GM19395 (cell line): Measurements from ENCODE around the gene CD300E.

Experiments used
- ATAC-seq: cut with Tn5 transposase; IDR thresholded peaks from one replicate; pipeline ENCODE4 v1.9.1; 2021; ENCODE audit warnings: mild to moderate bottlenecking, moderate library complexity; ENCODE audit not compliant: unreplicated experiment

CD300E gene

GRCh38 chr17:74623693-74624093, at the start of gene CD300E:
TSS of gene CD300E (minus strand) at chr17:74623738. CDS start at chr17:74623621, 117 bp downstream.
- no peak for ATAC-seq

- no peak for ATAC-seq
These were observed 47.7 kb upstream of the CD300E start for GRCh38 chr17:74671031-74671771.

GRCh38 chr17:74670329-74670728, 46.8 kb upstream of the CD300E start:
- no peak for ATAC-seq

- no peak for ATAC-seq
These were observed 40.0 kb upstream of the CD300E start for GRCh38 chr17:74663561-74663960.

- no peak for ATAC-seq
These were observed 36.4 kb upstream of the CD300E start for GRCh38 chr17:74659889-74660288.

GRCh38 chr17:74658620-74659019, 35.1 kb upstream of the CD300E start:
- no peak for ATAC-seq

- ATAC-seq = no peak
These were observed 31.2 kb upstream of the CD300E start for GRCh38 chr17:74654742-74655141.

GRCh38 chr17:74652020-74652419, 28.5 kb upstream of the CD300E start:
- no peak for ATAC-seq

- ATAC-seq = no peak
These were observed 26.4 kb upstream of the CD300E start for GRCh38 chr17:74649909-74650308.

GRCh38 chr17:74647871-74648672, 24.5 kb upstream of the CD300E start:
- ATAC-seq = no peak

GRCh38 chr17:74646231-74646630, 22.7 kb upstream of the CD300E start:
- ATAC-seq = no peak

GRCh38 chr17:74645010-74645409, 21.5 kb upstream of the CD300E start:
- ATAC-seq = no peak

GRCh38 chr17:74644419-74644818, 20.9 kb upstream of the CD300E start:
- no peak for ATAC-seq

- ATAC-seq = no peak
These were observed 20.3 kb upstream of the CD300E start for GRCh38 chr17:74643826-74644225.

- ATAC-seq = no peak
These were observed 19.5 kb upstream of the CD300E start for GRCh38 chr17:74642995-74643394.

- no peak for ATAC-seq
These were observed 19.0 kb upstream of the CD300E start for GRCh38 chr17:74642556-74642955.

GRCh38 chr17:74641958-74642298, 18.4 kb upstream of the CD300E start:
- no peak for ATAC-seq

GRCh38 chr17:74641224-74641957, 17.9 kb upstream of the CD300E start:
- ATAC-seq = no peak

GRCh38 chr17:74639704-74640151, 16.2 kb upstream of the CD300E start:
- ATAC-seq = no peak

- ATAC-seq = no peak
These were observed 14.4 kb upstream of the CD300E start for GRCh38 chr17:74637926-74638325.

GRCh38 chr17:74637265-74637664, 13.7 kb upstream of the CD300E start:
- ATAC-seq = no peak
